Measurements from ENCODE around the gene RARS2. TPM values are rescaled to one million over a fixed set of nuclear protein-coding genes. Genes with fewer than 3 reads are reported as not detected.
A peak's percentile ranks its signal among the peaks of the same experiment; 100 is the strongest.

The RARS2 gene
- total and polyA plus RNA-seq, 4 donors, result 15.6 to 40.5 (median 24.4) TPM

DNA sequence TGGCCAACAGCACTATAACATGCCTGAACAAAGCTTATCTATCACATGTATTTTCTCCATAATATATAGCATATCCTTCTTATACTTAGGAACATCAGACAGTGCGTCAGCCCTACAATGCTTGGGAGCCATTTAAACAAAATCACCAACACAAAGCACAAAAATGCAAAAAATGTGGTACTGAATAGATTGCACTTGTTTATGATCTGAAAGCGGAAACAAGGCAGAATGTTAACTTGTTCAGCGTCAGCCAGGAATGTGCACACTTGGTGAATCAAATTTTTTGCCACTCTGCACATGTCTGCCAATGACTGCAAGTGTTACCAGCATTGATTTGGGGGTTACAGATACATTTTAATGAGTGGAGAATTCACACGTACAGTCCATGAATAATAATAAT, 102.2 kb downstream of the RARS2 start:
- Histone ChIP-seq H3K27ac (ENCODE audit: low read depth in 1 of 2, low read length in 1 of 2) (no peak overlapping the region), H3K9me3 (ENCODE audit: control insufficient read depth in 4 of 4, insufficient read depth in 3 of 4, low read length in 3 of 4) (no peaks in the 10 kb centered on the region), H3K36me3 (ENCODE audit: control insufficient read depth in 4 of 4, insufficient read depth in 4 of 4, low read length in 4 of 4) (peaks cover 0 to 12% (median 2%) of the 10 kb centered on the region in 4 donors), H3K4me1 (ENCODE audit: control insufficient read depth in 5 of 5, insufficient read depth in 5 of 5, low read length in 5 of 5) (peaks cover 0 to 2% (median 0%) of the 10 kb centered on the region in 5 donors), H3K27me3 (ENCODE audit: control insufficient read depth in 3 of 3, insufficient read depth in 3 of 3, low read length in 2 of 3) (no peaks in the 10 kb centered on the region), H3K4me3 (no peak overlapping the region), H3K9ac (ENCODE audit: insufficient read depth in 1 of 2, low read length in 2 of 2) (no peak overlapping the region)
- ATAC-seq (ENCODE audit: insufficient read depth, low FRiP score), result no peak
- TF ChIP-seq, protein P1, sequence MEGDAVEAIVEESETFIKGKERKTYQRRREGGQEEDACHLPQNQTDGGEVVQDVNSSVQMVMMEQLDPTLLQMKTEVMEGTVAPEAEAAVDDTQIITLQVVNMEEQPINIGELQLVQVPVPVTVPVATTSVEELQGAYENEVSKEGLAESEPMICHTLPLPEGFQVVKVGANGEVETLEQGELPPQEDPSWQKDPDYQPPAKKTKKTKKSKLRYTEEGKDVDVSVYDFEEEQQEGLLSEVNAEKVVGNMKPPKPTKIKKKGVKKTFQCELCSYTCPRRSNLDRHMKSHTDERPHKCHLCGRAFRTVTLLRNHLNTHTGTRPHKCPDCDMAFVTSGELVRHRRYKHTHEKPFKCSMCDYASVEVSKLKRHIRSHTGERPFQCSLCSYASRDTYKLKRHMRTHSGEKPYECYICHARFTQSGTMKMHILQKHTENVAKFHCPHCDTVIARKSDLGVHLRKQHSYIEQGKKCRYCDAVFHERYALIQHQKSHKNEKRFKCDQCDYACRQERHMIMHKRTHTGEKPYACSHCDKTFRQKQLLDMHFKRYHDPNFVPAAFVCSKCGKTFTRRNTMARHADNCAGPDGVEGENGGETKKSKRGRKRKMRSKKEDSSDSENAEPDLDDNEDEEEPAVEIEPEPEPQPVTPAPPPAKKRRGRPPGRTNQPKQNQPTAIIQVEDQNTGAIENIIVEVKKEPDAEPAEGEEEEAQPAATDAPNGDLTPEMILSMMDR (IDR thresholded peaks at IDR 0.05; ENCODE audit: control extremely low read depth, extremely low read depth), result no peak
- no peak for DNase-seq
- WGBS, 2 donors, result 78 to 82% methylated on average over 4 of the region's 4 CpGs

DNA sequence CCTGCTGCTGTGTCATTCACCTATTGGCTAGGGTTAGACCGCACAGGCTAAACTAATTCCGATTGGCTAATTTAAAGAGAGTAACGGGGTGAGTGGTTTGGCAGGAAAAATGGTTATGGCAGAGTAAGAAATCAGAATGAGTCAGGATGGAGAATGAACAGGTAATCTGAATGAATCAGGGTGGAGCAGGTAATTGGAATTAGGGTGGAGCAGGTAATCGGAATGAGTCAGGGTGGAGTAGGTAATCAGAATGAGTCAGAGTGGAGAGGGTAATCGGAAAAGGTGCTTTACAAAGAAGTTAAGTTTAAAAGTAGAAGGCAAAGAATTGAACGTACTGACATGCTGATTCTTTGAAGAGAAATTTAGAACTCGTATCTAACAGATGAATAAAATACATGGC, 105.3 kb downstream of the RARS2 start:
- Histone ChIP-seq H3K27me3 (ENCODE audit: control insufficient read depth in 3 of 3, insufficient read depth in 3 of 3, low read length in 2 of 3) (no peaks in the 10 kb centered on the region), H3K9ac (ENCODE audit: insufficient read depth in 1 of 2, low read length in 2 of 2) (no peak overlapping the region), H3K36me3 (ENCODE audit: control insufficient read depth in 4 of 4, insufficient read depth in 4 of 4, low read length in 4 of 4) (peaks cover 0 to 4% (median 1%) of the 10 kb centered on the region in 4 donors), H3K4me3 (no peak overlapping the region), H3K27ac (ENCODE audit: low read depth in 1 of 2, low read length in 1 of 2) (no peak overlapping the region), H3K4me1 (ENCODE audit: control insufficient read depth in 5 of 5, insufficient read depth in 5 of 5, low read length in 5 of 5) (peaks cover 0 to 6% (median 0%) of the 10 kb centered on the region in 5 donors), H3K9me3 (ENCODE audit: control insufficient read depth in 4 of 4, insufficient read depth in 3 of 4, low read length in 3 of 4) (no peaks in the 10 kb centered on the region)
- DNase-seq, result no peak
- TF ChIP-seq, protein P1 (IDR thresholded peaks at IDR 0.05; ENCODE audit: control extremely low read depth, extremely low read depth), result no peak
- 94 to 95% methylated on average over 7 of the region's 7 CpGs for WGBS, 2 donors
- ATAC-seq (ENCODE audit: insufficient read depth, low FRiP score), result no peak

DNA sequence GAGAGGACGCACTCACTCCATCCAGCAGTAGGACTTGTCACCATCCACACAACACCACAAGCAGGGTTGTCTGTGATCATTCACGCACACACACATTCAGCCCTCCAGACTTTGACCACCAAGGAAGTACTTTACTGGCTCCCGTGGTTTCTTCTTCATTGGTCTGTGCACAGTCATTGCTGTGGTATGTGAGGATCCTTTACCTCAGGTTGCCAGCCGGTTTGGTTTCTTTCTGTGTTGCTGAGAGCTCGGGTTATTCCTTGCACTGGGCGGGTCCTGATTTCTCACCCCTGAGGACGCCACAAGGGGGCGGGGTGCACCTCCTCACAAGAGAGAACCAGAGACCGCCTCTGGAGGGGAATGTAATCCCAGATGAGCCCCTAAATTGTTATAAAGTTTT, 105.9 kb downstream of the RARS2 start:
- Histone ChIP-seq H3K36me3 (ENCODE audit: control insufficient read depth in 4 of 4, insufficient read depth in 4 of 4, low read length in 4 of 4) (peaks cover 0 to 4% (median 2%) of the 10 kb centered on the region in 4 donors), H3K9me3 (ENCODE audit: control insufficient read depth in 4 of 4, insufficient read depth in 3 of 4, low read length in 3 of 4) (no peaks in the 10 kb centered on the region), H3K4me3 (no peak overlapping the region), H3K27ac (ENCODE audit: low read depth in 1 of 2, low read length in 1 of 2) (no peak overlapping the region), H3K9ac (ENCODE audit: insufficient read depth in 1 of 2, low read length in 2 of 2) (no peak overlapping the region), H3K27me3 (ENCODE audit: control insufficient read depth in 3 of 3, insufficient read depth in 3 of 3, low read length in 2 of 3) (no peaks in the 10 kb centered on the region), H3K4me1 (ENCODE audit: control insufficient read depth in 5 of 5, insufficient read depth in 5 of 5, low read length in 5 of 5) (peaks cover 0 to 6% (median 0%) of the 10 kb centered on the region in 5 donors)
- TF ChIP-seq, protein P1 (IDR thresholded peaks at IDR 0.05; ENCODE audit: control extremely low read depth, extremely low read depth), result no peak
- 59 to 78% methylated on average over 9 of the region's 9 CpGs for WGBS, 2 donors
- ATAC-seq (ENCODE audit: insufficient read depth, low FRiP score) (no peak), DNase-seq (no peak)

DNA sequence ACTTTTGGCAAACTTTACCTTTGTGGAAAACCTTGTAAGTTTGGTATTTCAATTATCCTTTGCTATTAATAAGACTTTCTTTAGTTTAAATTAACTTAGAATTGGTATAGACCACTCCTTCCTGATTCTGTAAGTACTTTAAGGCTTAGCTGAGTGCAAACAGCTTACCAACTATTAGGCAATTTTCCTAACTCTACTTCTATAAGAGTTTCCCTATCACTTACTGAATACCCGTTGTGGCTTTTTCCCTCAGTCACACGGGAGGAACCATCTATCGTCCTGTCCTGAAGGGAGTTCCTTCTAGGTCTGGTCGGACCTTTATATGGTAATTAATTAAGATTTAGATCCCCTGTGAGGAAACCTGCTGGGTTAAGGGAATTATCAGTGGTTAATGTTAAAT, 107.4 kb downstream of the RARS2 start:
- peak in 1 of 3 donors; percentile 46 for DNase-seq
- 19 to 43% methylated on average over 4 of the region's 4 CpGs for WGBS, 2 donors

More for the DNA sequence above, 107.4 kb downstream of the RARS2 start:
- no peak overlapping the region for H3K4me3 ChIP-seq
- H3K9me3 ChIP-seq (ENCODE audit: control insufficient read depth in 4 of 4, insufficient read depth in 3 of 4, low read length in 3 of 4), result no peaks in the 10 kb centered on the region
- no peaks in the 10 kb centered on the region for H3K27me3 ChIP-seq (ENCODE audit: control insufficient read depth in 3 of 3, insufficient read depth in 3 of 3, low read length in 2 of 3)
- no peak overlapping the region for H3K9ac ChIP-seq (ENCODE audit: insufficient read depth in 1 of 2, low read length in 2 of 2)
- no peak overlapping the region for H3K27ac ChIP-seq (ENCODE audit: low read depth in 1 of 2, low read length in 1 of 2)
- TF ChIP-seq, protein P1 (IDR thresholded peaks at IDR 0.05; ENCODE audit: control extremely low read depth, extremely low read depth), result no peak
- no peak for ATAC-seq (ENCODE audit: insufficient read depth, low FRiP score)
- H3K4me1 ChIP-seq (ENCODE audit: control insufficient read depth in 5 of 5, insufficient read depth in 5 of 5, low read length in 5 of 5), result peaks cover 0 to 6% (median 0%) of the 10 kb centered on the region in 5 donors
- H3K36me3 ChIP-seq (ENCODE audit: control insufficient read depth in 4 of 4, insufficient read depth in 4 of 4, low read length in 4 of 4), result peaks cover 0 to 6% (median 3%) of the 10 kb centered on the region in 4 donors

Measured in lung (tissue), 12 donors.